22Rv1 (cell line): ENCODE measurements around the gene KIAA1958.

Source experiments
- H3K27ac ChIP-seq: fragments of 450-650 bp; 2 replicates; pipeline ENCODE4 v1.5.1; 2017
- ZFX ChIP-seq: fragments of 450-650 bp; IDR thresholded peaks from 2 replicates; pipeline ENCODE4 v1.6.1; 2017; ENCODE audit warnings: antibody characterized with exemption, borderline replicate concordance
- TF ChIP-seq, protein P1 (sequence below): fragments of 450-650 bp; IDR thresholded peaks from 2 replicates; pipeline ENCODE4 v1.5.1; 2017; ENCODE audit warnings: mild to moderate bottlenecking

Gene KIAA1958

DNA sequence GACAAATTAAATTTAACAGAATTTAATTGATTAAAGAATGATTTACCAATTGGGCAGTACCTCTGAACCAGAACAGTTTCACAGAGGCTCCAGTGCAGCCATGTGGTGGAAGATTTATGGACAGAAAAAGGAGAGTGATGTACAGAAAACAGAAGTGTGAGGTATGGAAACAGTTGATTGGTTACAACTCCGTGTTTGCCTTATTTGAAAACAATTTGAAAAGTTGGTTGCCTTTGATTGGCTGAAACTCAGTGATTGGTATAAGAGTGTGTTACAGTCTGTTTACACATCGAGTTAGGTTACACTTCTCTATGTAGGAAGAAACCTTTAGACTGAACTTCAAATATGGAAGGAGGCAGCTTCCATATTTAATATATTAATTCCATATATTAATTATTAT lies 30.1 kb downstream of the KIAA1958 start:
- H3K27ac ChIP-seq, result no peak overlapping the region
- no peak for TF ChIP-seq ZFX
- TF ChIP-seq, protein P1, sequence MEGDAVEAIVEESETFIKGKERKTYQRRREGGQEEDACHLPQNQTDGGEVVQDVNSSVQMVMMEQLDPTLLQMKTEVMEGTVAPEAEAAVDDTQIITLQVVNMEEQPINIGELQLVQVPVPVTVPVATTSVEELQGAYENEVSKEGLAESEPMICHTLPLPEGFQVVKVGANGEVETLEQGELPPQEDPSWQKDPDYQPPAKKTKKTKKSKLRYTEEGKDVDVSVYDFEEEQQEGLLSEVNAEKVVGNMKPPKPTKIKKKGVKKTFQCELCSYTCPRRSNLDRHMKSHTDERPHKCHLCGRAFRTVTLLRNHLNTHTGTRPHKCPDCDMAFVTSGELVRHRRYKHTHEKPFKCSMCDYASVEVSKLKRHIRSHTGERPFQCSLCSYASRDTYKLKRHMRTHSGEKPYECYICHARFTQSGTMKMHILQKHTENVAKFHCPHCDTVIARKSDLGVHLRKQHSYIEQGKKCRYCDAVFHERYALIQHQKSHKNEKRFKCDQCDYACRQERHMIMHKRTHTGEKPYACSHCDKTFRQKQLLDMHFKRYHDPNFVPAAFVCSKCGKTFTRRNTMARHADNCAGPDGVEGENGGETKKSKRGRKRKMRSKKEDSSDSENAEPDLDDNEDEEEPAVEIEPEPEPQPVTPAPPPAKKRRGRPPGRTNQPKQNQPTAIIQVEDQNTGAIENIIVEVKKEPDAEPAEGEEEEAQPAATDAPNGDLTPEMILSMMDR, result no peak

DNA sequence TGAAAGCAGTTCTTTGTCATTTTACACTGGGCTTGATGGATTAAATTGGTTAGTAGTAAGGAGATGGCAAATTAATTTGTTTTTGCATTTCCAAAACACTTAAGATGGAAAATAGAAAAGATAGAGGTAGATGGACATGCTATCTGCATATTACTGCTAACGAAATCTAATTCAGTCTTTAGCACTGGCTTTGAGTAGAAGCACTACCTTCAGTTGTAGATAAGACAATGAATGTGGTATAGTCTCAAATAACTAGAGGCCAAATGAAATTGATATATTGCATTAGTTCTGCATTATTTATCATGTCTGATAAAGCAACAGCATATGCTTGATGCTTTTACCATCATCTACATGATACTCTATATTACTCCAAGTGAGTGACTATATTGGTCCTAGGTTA lies 33.4 kb downstream of the KIAA1958 start:
- TF ChIP-seq, protein P1, result no peak
- no peak for TF ChIP-seq ZFX
- no peak overlapping the region for H3K27ac ChIP-seq

DNA sequence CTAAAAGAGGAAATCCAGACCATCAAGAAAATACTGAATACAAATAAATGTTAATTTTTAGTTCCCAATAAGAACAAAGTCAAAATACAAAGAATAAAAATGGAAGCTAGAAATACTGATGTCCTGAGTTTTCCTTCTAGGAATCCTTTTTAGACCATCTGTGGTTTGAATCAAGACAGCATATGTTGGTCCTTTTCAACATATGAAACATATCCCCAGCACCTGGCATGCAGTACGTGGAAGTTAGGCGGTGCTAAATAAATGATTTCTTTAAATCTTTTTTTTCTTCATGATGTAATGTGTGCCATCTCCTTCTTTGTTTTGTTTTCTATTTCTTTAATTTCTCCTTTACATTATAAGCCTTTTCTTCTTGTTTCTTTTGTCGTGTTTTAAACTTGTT lies 34.0 kb downstream of the KIAA1958 start:
- TF ChIP-seq ZFX, result no peak
- TF ChIP-seq, protein P1, result no peak
- no peak overlapping the region for H3K27ac ChIP-seq

DNA sequence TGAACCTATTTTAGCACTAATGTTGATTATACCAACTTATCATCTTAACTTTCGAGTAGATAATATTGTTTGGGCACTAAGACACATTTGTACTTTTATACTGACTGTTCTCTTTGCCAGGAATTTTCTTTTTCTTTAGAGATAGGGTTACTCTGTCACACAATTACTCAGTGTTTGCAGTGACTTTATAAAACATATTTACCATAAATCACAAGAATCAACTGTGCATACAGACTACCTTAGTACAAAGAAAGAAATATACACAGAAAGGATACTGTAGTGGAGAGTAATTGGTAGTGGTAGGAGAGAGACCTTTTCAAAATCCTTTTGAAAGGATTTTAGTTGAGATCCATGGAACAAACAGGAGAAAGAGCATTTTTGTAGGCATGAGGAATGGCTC lies 40.3 kb downstream of the KIAA1958 start:
- no peak for TF ChIP-seq ZFX
- TF ChIP-seq, protein P1, result no peak

DNA sequence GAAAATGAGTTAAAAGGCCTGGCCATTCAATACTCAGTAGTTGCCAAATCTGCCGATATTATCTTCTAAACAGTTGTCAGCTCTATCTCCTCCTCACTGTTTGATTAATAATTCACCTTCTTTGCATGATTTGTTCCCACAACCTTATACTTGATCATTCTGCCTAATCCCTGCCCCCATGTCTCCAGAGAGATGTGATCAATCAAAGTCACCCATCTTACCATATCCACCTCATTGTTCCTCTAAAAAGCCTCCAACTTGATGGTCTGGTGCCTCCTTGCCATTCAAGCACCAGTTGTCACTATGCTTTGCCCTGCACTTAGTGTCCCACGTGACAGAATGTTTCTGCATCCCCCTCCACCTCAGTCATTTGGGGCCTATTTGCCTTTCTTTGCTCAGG lies 41.3 kb downstream of the KIAA1958 start:
- TF ChIP-seq, protein P1, result no peak
- TF ChIP-seq ZFX, result no peak
- H3K27ac ChIP-seq, result no peak overlapping the region

More for the DNA sequence above, 40.3 kb downstream of the KIAA1958 start:
- H3K27ac ChIP-seq, result no peak overlapping the region

DNA sequence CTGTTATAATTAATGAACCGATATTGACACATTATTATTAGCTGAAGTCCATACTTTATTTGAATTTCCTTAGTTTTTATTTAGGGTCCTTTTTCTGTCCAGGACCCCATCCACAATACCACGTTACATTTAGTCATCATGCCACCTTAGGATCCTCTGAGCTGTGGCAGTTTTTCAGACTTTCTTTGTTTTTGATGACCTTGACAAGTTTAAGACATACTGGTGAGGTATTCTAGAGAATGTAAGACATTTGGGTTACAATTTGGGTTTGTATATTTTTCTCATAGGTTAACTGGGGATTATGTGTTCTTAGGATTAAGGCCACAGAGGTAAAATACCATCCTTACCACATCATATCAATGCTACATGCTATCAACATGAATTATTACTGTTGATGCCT lies 42.7 kb downstream of the KIAA1958 start:
- TF ChIP-seq ZFX, result no peak
- TF ChIP-seq, protein P1, result no peak

DNA sequence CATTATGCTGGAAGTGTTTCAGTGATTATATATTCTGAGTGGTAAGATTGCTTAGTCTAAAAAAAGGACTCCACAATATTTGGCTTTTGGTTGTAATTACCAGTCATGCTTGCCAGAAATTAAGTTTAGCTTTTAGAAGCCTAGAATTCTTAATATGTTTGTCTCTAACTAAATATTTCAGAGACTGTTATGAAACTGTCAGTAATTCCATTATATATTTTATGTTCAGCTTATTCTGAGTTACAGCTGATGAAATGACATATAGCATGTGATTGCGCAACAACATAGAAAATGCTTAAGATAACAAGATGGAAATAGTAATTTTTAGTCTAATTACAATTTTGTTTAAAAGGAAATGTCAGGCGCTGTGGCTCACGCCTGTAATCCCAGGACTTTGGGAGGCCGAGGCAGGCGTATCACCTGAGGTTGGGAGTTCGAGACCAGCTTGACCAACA lies 44.2 kb downstream of the KIAA1958 start:
- H3K27ac ChIP-seq, result no peak overlapping the region
- TF ChIP-seq ZFX, result no peak
- TF ChIP-seq, protein P1, result no peak

More for the DNA sequence above, 42.7 kb downstream of the KIAA1958 start:
- H3K27ac ChIP-seq, result no peak overlapping the region
